ENCODE data around the gene GNG7. TPM values are rescaled to one million over a fixed set of nuclear protein-coding genes. Genes with fewer than 3 reads are reported as not detected.

GNG7 gene
- polyA plus RNA-seq, 6 donors from 2014 or later, result 49.1 to 72.0 (median 60.9) TPM

GRCh38 chr19:2733930-2734588 lies 31.6 kb upstream of the GNG7 start:
- H3K27me3 Mint-ChIP-seq, result no peaks in the 10 kb centered on the region
- no peaks in the 10 kb centered on the region for H3K9me3 Mint-ChIP-seq
- H3K4me1 Mint-ChIP-seq, result peaks cover 17 to 40% (median 21%) of the 10 kb centered on the region in 3 donors
- H3K27ac Mint-ChIP-seq, result peak overlapping the region in 2 of 6 donors; percentile 13 to 64
- no peak for ATAC-seq (ENCODE audit: low read depth in 2 of 2)
- H3K4me3 Mint-ChIP-seq, result no peak overlapping the region
- peaks cover 0 to 4% of the 10 kb centered on the region in 2 donors for H3K36me3 Mint-ChIP-seq
- DNase-seq, result no peak

GRCh38 chr19:2732883-2733282 lies 30.4 kb upstream of the GNG7 start:
- no peak overlapping the region for H3K4me3 Mint-ChIP-seq
- H3K9me3 Mint-ChIP-seq, result no peaks in the 10 kb centered on the region
- no peak for ATAC-seq (ENCODE audit: low read depth in 2 of 2)
- H3K27ac Mint-ChIP-seq, result no peak overlapping the region
- no peak for DNase-seq
- peaks cover 0 to 4% of the 10 kb centered on the region in 2 donors for H3K36me3 Mint-ChIP-seq
- peaks cover 15 to 30% (median 18%) of the 10 kb centered on the region in 3 donors for H3K4me1 Mint-ChIP-seq
- H3K27me3 Mint-ChIP-seq, result no peaks in the 10 kb centered on the region

GRCh38 chr19:2732157-2732725 lies 29.7 kb upstream of the GNG7 start:
- H3K9me3 Mint-ChIP-seq, result no peaks in the 10 kb centered on the region
- H3K27me3 Mint-ChIP-seq, result no peaks in the 10 kb centered on the region
- H3K36me3 Mint-ChIP-seq, result peaks cover 0 to 4% of the 10 kb centered on the region in 2 donors
- peaks cover 15 to 27% (median 18%) of the 10 kb centered on the region in 3 donors for H3K4me1 Mint-ChIP-seq
- H3K27ac Mint-ChIP-seq, result peak overlapping the region in 1 of 6 donors; percentile 59
- DNase-seq, result no peak
- no peak overlapping the region for H3K4me3 Mint-ChIP-seq
- ATAC-seq (ENCODE audit: low read depth in 2 of 2), result no peak

GRCh38 chr19:2731181-2731995 lies 28.9 kb upstream of the GNG7 start:
- no peaks in the 10 kb centered on the region for H3K9me3 Mint-ChIP-seq
- peaks cover 0 to 4% of the 10 kb centered on the region in 2 donors for H3K36me3 Mint-ChIP-seq
- peaks cover 20 to 28% (median 27%) of the 10 kb centered on the region in 3 donors for H3K4me1 Mint-ChIP-seq
- H3K27ac Mint-ChIP-seq, result peak overlapping the region in 2 of 6 donors; percentile 11 to 59
- no peak for DNase-seq
- no peak for ATAC-seq (ENCODE audit: low read depth in 2 of 2)
- H3K27me3 Mint-ChIP-seq, result no peaks in the 10 kb centered on the region
- H3K4me3 Mint-ChIP-seq, result peak overlapping the region in 1 of 8 donors; percentile 42

- no peak overlapping the region for H3K4me3 Mint-ChIP-seq
- peaks cover 0 to 1% (median 0%) of the 10 kb centered on the region in 7 donors for H3K9me3 Mint-ChIP-seq
- no peak overlapping the region for H3K27ac Mint-ChIP-seq
- H3K27me3 Mint-ChIP-seq, result no peaks in the 10 kb centered on the region
- H3K36me3 Mint-ChIP-seq, result peaks cover 0 to 4% of the 10 kb centered on the region in 2 donors
- peaks cover 23 to 31% (median 24%) of the 10 kb centered on the region in 3 donors for H3K4me1 Mint-ChIP-seq
- ATAC-seq (ENCODE audit: low read depth in 2 of 2), result no peak
- no peak for DNase-seq
Measured at GRCh38 chr19:2729943-2730818, 27.7 kb upstream of the GNG7 start.

GRCh38 chr19:2728783-2729387 lies 26.4 kb upstream of the GNG7 start:
- ATAC-seq (ENCODE audit: low read depth in 2 of 2), result peak in 1 of 2 donors; percentile 36
- H3K27me3 Mint-ChIP-seq, result peaks cover 0 to 8% (median 0%) of the 10 kb centered on the region in 3 donors
- peak overlapping the region in 1 of 6 donors; percentile 15 for H3K27ac Mint-ChIP-seq

GRCh38 chr19:2727640-2727944 lies 25.1 kb upstream of the GNG7 start:
- Mint-ChIP-seq H3K4me3 (peak overlapping the region in 4 of 8 donors; percentile 12 to 77 (median 44)), H3K27ac (no peak overlapping the region), H3K27me3 (peaks cover 0 to 8% (median 0%) of the 10 kb centered on the region in 3 donors)

More at GRCh38 chr19:2728783-2729387, 26.4 kb upstream of the GNG7 start:
- Mint-ChIP-seq H3K9me3 (peaks cover 0 to 1% (median 0%) of the 10 kb centered on the region in 7 donors), H3K4me3 (peak overlapping the region in 1 of 8 donors; percentile 44), H3K36me3 (no peaks in the 10 kb centered on the region), H3K4me1 (peaks cover 14 to 26% (median 18%) of the 10 kb centered on the region in 3 donors)
- DNase-seq, result no peak

GRCh38 chr19:2726904-2727639 lies 24.6 kb upstream of the GNG7 start:
- Mint-ChIP-seq H3K4me3 (peak overlapping the region in 6 of 8 donors; percentile 42 to 83 (median 68)), H3K36me3 (no peaks in the 10 kb centered on the region), H3K27me3 (peaks cover 0 to 8% (median 0%) of the 10 kb centered on the region in 3 donors), H3K27ac (peak overlapping the region in 2 of 6 donors; percentile 14 to 65), H3K4me1 (peaks cover 16 to 24% (median 17%) of the 10 kb centered on the region in 3 donors), H3K9me3 (peaks cover 0 to 1% (median 0%) of the 10 kb centered on the region in 7 donors)
- DNase-seq (no peak), ATAC-seq (ENCODE audit: low read depth in 2 of 2) (peak; percentile 43 to 53)

More at GRCh38 chr19:2727640-2727944, 25.1 kb upstream of the GNG7 start:
- peaks cover 0 to 1% (median 0%) of the 10 kb centered on the region in 7 donors for H3K9me3 Mint-ChIP-seq
- H3K4me1 Mint-ChIP-seq, result peaks cover 13 to 24% (median 17%) of the 10 kb centered on the region in 3 donors
- H3K36me3 Mint-ChIP-seq, result no peaks in the 10 kb centered on the region
- ATAC-seq (ENCODE audit: low read depth in 2 of 2), result no peak
- no peak for DNase-seq

GRCh38 chr19:2726160-2726855 lies 23.8 kb upstream of the GNG7 start:
- DNase-seq, result no peak
- no peaks in the 10 kb centered on the region for H3K36me3 Mint-ChIP-seq
- H3K27ac Mint-ChIP-seq, result peak overlapping the region in 2 of 6 donors; percentile 56 to 83
- peak overlapping the region in 5 of 8 donors; percentile 35 to 66 (median 61) for H3K4me3 Mint-ChIP-seq
- peak; percentile 8 to 22 for ATAC-seq (ENCODE audit: low read depth in 2 of 2)
- H3K27me3 Mint-ChIP-seq, result peaks cover 0 to 8% (median 0%) of the 10 kb centered on the region in 3 donors
- H3K4me1 Mint-ChIP-seq, result peaks cover 17 to 24% (median 21%) of the 10 kb centered on the region in 3 donors
- peaks cover 0 to 1% (median 0%) of the 10 kb centered on the region in 7 donors for H3K9me3 Mint-ChIP-seq

- Mint-ChIP-seq H3K27me3 (peaks cover 0 to 8% (median 0%) of the 10 kb centered on the region in 3 donors), H3K9me3 (peaks cover 0 to 1% (median 0%) of the 10 kb centered on the region in 7 donors), H3K4me3 (peak overlapping the region in 5 of 8 donors; percentile 7 to 81 (median 54)), H3K4me1 (peaks cover 22 to 35% (median 30%) of the 10 kb centered on the region in 3 donors), H3K36me3 (no peaks in the 10 kb centered on the region), H3K27ac (peak overlapping the region in 3 of 6 donors; percentile 51 to 89 (median 81))
- ATAC-seq (ENCODE audit: low read depth in 2 of 2) (no peak), DNase-seq (no peak)
Measured at GRCh38 chr19:2724148-2724557, 21.7 kb upstream of the GNG7 start.

- ATAC-seq (ENCODE audit: low read depth in 2 of 2), result no peak
- H3K9me3 Mint-ChIP-seq, result peaks cover 0 to 1% (median 0%) of the 10 kb centered on the region in 7 donors
- no peaks in the 10 kb centered on the region for H3K36me3 Mint-ChIP-seq
- peaks cover 0 to 8% (median 0%) of the 10 kb centered on the region in 3 donors for H3K27me3 Mint-ChIP-seq
- H3K4me3 Mint-ChIP-seq, result peak overlapping the region in 4 of 8 donors; percentile 9 to 68 (median 44)
- no peak for DNase-seq
- peaks cover 19 to 37% (median 34%) of the 10 kb centered on the region in 3 donors for H3K4me1 Mint-ChIP-seq
- no peak overlapping the region for H3K27ac Mint-ChIP-seq
Measured at GRCh38 chr19:2723747-2724146, 21.3 kb upstream of the GNG7 start.
